ENCODE results near the gene PCGF3. TPM values are rescaled to one million over a fixed set of nuclear protein-coding genes. Genes with fewer than 3 reads are reported as not detected.
"Not testable (repeated sequence)": the region's sequence is repeated elsewhere in the genome, so short reads cannot be mapped to it uniquely, and the experiment has no call there.

PCGF3 gene
- polyA plus RNA-seq, 1 experiment, result 37.2 TPM

DNA sequence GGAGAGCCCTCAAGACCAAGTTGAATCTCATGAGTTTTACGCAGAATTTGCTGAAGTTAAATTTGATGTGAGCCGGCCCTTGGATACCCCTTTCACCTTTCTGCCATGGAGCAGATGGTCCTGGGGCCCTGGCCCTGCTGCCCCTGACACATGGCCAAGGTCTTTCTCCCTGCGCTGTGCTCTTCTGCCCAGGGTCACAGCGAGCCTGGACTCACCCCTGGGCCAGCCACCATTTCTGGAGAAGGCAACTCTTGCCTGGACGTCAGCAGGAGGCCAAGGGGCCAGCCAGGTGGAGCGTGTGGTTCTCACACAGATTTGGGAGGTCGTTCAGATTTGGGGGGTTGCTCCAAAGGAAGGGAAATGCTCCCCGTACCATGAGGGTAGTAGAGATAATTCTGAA, 30.0 kb downstream of the PCGF3 start:
- Histone ChIP-seq H3K27me3 (ENCODE audit: control insufficient read depth, insufficient read depth, low read length) (no peaks in the 10 kb centered on the region), H3K27ac (ENCODE audit: low read depth, low read length) (no peak overlapping the region), H3K9me3 (ENCODE audit: control insufficient read depth, insufficient read depth, low read length) (peaks cover 8% of the 10 kb centered on the region), H3K4me3 (ENCODE audit: low read depth, low read length) (no peak overlapping the region)
- CTCF ChIA-PET, result no interaction called here
- DNase-seq (ENCODE audit: low read depth, low spot score), result no peak
- POLR2A ChIA-PET, result no interaction called here
- TF ChIP-seq, protein P1, sequence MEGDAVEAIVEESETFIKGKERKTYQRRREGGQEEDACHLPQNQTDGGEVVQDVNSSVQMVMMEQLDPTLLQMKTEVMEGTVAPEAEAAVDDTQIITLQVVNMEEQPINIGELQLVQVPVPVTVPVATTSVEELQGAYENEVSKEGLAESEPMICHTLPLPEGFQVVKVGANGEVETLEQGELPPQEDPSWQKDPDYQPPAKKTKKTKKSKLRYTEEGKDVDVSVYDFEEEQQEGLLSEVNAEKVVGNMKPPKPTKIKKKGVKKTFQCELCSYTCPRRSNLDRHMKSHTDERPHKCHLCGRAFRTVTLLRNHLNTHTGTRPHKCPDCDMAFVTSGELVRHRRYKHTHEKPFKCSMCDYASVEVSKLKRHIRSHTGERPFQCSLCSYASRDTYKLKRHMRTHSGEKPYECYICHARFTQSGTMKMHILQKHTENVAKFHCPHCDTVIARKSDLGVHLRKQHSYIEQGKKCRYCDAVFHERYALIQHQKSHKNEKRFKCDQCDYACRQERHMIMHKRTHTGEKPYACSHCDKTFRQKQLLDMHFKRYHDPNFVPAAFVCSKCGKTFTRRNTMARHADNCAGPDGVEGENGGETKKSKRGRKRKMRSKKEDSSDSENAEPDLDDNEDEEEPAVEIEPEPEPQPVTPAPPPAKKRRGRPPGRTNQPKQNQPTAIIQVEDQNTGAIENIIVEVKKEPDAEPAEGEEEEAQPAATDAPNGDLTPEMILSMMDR (IDR thresholded peaks at IDR 0.05; ENCODE audit: low read depth, low read length), result no peak

DNA sequence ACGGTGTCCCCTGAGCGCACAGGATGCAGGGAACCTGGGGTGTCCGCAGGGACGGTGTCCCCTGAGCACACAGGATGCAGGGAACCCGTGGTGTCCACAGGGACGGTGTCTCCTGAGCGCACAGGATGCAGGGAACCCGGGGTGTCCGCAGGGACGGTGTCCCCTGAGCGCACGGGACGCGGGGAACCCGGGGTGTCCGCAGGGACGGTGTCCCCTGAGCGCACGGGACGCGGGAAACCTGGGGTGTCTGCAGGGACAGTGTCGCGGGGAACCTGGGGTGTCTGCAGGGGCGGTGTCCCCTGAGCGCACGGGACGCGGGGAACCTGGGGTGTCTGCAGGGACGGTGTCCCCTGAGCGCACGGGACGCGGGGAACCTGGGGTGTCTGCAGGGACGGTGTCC, 30.9 kb downstream of the PCGF3 start:
- H3K27me3 ChIP-seq (ENCODE audit: control insufficient read depth, insufficient read depth, low read length); DNase-seq (ENCODE audit: low read depth, low spot score); H3K27ac ChIP-seq (ENCODE audit: low read depth, low read length); H3K4me3 ChIP-seq (ENCODE audit: low read depth, low read length); POLR2A ChIA-PET; H3K9me3 ChIP-seq (ENCODE audit: control insufficient read depth, insufficient read depth, low read length); CTCF ChIA-PET: not testable (repeated sequence)

DNA sequence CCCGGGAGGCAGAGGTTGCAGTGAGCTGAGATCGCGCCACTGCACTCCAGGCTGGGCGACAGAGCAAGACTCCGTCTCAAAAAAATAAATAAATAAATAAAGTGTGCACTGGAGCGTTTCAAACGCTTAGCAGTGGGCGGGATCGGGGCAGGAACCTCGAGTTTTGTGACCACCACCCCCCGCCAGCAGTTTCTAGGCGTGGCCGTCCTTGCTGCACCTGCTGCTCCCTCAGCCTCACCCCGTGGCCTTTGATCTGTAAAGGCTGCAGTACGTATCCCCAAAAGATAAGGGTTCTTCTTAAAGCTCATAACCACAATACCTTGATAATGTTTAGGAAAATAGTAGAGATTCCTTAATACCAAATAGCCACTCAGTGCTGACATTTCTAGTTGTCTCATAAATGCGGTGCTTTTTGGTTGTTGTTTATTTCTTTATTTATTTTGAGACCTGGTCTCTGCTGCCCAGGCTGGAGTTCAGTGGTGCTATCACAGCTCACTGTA, 33.2 kb downstream of the PCGF3 start:
- ChIA-PET POLR2A (no interaction called here), CTCF (no interaction called here)
- Histone ChIP-seq H3K4me3 (ENCODE audit: low read depth, low read length) (no peak overlapping the region), H3K9me3 (ENCODE audit: control insufficient read depth, insufficient read depth, low read length) (no peaks in the 10 kb centered on the region; the same call in 1 of the 2 replicates), H3K27me3 (ENCODE audit: control insufficient read depth, insufficient read depth, low read length) (no peaks in the 10 kb centered on the region), H3K27ac (ENCODE audit: low read depth, low read length) (no peak overlapping the region)
- no peak for DNase-seq (ENCODE audit: low read depth, low spot score)
- TF ChIP-seq, protein P1 (IDR thresholded peaks at IDR 0.05; ENCODE audit: low read depth, low read length), result no peak

DNA sequence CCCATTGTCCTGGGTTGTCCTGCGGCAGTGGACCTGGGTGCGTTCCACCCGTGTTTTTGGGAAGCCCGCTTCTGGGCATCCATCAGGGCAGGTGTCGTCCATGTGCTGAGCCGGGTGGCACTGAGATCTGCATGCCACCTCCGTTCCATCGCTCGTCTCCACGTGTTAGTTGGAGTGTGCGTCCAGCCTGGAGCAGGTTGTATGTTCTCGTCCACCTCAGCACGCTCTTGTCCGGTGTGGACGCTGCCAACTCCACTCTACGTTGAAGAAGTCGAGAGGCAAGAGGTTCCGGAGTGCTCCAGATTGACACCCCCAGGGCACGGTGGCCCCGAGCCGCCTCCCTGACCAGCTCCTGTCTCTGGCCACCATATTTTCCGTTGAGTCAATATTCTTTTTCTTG, 33.9 kb downstream of the PCGF3 start:
- no peak overlapping the region for H3K27ac ChIP-seq (ENCODE audit: low read depth, low read length)
- no peaks in the 10 kb centered on the region for H3K27me3 ChIP-seq (ENCODE audit: control insufficient read depth, insufficient read depth, low read length)
- no peak for DNase-seq (ENCODE audit: low read depth, low spot score)
- ChIA-PET CTCF (interaction anchor here (0.6 kb wide), 1 partner anchor 168 kb away, joined by 4 read pairs; no protein-coding TSS in a partner anchor), POLR2A (no interaction called here)
- no peaks in the 10 kb centered on the region; the same call in 1 of the 2 replicates for H3K9me3 ChIP-seq (ENCODE audit: control insufficient read depth, insufficient read depth, low read length)
- H3K4me3 ChIP-seq (ENCODE audit: low read depth, low read length), result no peak overlapping the region
- TF ChIP-seq, protein P1 (IDR thresholded peaks at IDR 0.05; ENCODE audit: low read depth, low read length), result no peak

DNA sequence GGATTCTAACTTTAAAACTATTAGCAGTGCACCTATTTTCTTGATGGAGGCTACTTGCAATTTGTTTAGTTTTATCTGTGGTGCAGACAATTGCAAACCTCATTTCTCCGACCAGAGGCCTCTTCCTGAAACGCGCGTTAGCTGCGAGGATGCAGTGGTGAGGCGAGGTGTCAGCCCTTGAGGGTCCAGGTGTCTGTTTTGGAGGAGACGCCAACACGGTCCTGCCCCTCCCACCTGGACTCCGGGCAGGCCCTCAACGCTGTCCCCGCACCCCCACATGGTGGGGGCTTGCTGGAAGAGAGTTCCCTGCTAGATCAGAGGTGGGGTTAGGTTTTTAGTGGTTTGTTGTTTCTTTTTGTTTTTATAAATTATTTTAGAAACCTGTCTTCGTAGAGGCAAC, 34.4 kb downstream of the PCGF3 start:
- Histone ChIP-seq H3K4me3 (ENCODE audit: low read depth, low read length) (no peak overlapping the region), H3K9me3 (ENCODE audit: control insufficient read depth, insufficient read depth, low read length) (no peaks in the 10 kb centered on the region; the same call in 1 of the 2 replicates), H3K27me3 (ENCODE audit: control insufficient read depth, insufficient read depth, low read length) (no peaks in the 10 kb centered on the region), H3K27ac (ENCODE audit: low read depth, low read length) (no peak overlapping the region)
- DNase-seq (ENCODE audit: low read depth, low spot score), result no peak
- POLR2A ChIA-PET, result no interaction called here
- TF ChIP-seq, protein P1 (IDR thresholded peaks at IDR 0.05; ENCODE audit: low read depth, low read length), result no peak
- CTCF ChIA-PET, result no interaction called here

Measured in AG04450 (cell line).